Pancreas (tissue), 10 donors: Measurements from ENCODE around the gene APOBEC3C. TPM values are rescaled to one million over a fixed set of nuclear protein-coding genes. Genes with fewer than 3 reads are reported as not detected.
"Not testable (repeated sequence)": the region's sequence is repeated elsewhere in the genome, so short reads cannot be mapped to it uniquely, and the experiment has no call there.

Source experiments
- ATAC-seq, 4 donors: fragments of 200-7000 bp; cut with Tn5 transposase; one replicate each; pipeline versions ENCODE4 v1.8.0 to v1.9.1; 2020; ENCODE audit warnings: mild to moderate bottlenecking in 4 of 4, moderate library complexity in 4 of 4
- DNase-seq, 6 donors: peaks; one replicate each; pipeline ENCODE4 v3.0.0-alpha.2; 2020
- FAIRE-seq: peaks from 2 replicates; lab custom pipeline; 2012; peaks lifted over from hg19 to GRCh38; lab: Jason Lieb, UNC
- H3K27ac ChIP-seq, 4 donors: fragments of 200-600 bp; sonication (generic); 1 replicate in 3 of 4; 2 replicates in 1 of 4; pipeline versions ENCODE4 v1.5.0 to v1.8.0; 2020
- H3K27me3 ChIP-seq, 4 donors: fragments of 200-600 bp; one replicate each; pipeline ENCODE4 v1.8.0; 2021
- H3K36me3 ChIP-seq, 3 donors: fragments of 200-600 bp; sonication (generic) in 1 of 3; one replicate each; pipeline versions ENCODE4 v1.5.0 to v1.8.0; 2020 to 2021
- H3K4me1 ChIP-seq, 3 donors: fragments of 200-600 bp; one replicate each; pipeline ENCODE4 v1.8.0; 2021
- H3K4me3 ChIP-seq, 4 donors: fragments of 200-600 bp; sonication (generic) in 2 of 4; one replicate each; pipeline versions ENCODE4 v1.5.0 to v1.8.0; 2020 to 2021
- H3K9me3 ChIP-seq, 4 donors: fragments of 200-600 bp; one replicate each; pipeline ENCODE4 v1.8.0; 2021
- CTCF ChIP-seq, 4 donors: fragments of 200-600 bp; sonication (generic) in 3 of 4; IDR thresholded peaks; one replicate each; pipeline versions ENCODE4 v1.5.0 to v1.8.0; 2021; ENCODE audit warnings: antibody characterized with exemption in 4 of 4
- WGBS, 2 donors: extraction: QIAGEN DNeasy Blood & Tissue Kit; methylation state at CpG; one replicate each; pipeline ENCODE4 v1.1.7; 2013; 5-methylcytosine and 5-hydroxymethylcytosine counted together
- intact Hi-C, 3 donors: fragments of 100-400 bp; cut with DNase I; formaldehyde crosslinking; loops; one replicate each; pipeline versions ENCODE4 v1.11.1 to v1.14.2; 2022
- polyA plus RNA-seq, 2 donors: library from polyadenylated mRNA; stranded (reverse); fragments of 200-250 nt; gene quantifications; one replicate each; pipeline ENCODE4 v1.2.3, GENCODE V29; 2013
- total RNA-seq, 6 donors: library from RNA; stranded (reverse); fragmentation: NEBNext Ultra II Directional in 4 of 6; extraction: Animal tissue kit (Norgen Biotek cat#: 25700) in 4 of 6; gene quantifications; one replicate each; pipeline versions ENCODE4 v1.2.1 to v1.2.4, GENCODE V29; 2021 to 2023
- donor health status: healthy with polysubstance abuse.
- donor health status: DM: no; HTN: no; CAD: no; lungs with moderate emphysema.
- donor health status: DM: no; HTN: no; CAD: no.
- donor health status: control.
- donor health status: control.
- donor health status: Bipolar disorder and iron deficiency.
- donor health status: DM: yes; HTN: yes; CAD: no.
- donor health status: DM: no; HTN: no; CAD: no.
- donor health status: DM: no; HTN: no; CAD: no.
- donor health status: DM: yes; HTN: yes; CAD: no.

The APOBEC3C gene
- total and polyA plus RNA-seq, 8 donors, result 2.5 to 12.0 (median 5.1) TPM

GRCh38 chr22:39026509-39027150, 12.6 kb downstream of the APOBEC3C start:
- ATAC-seq, result no peak

GRCh38 chr22:39027717-39028116, 13.7 kb downstream of the APOBEC3C start:
- Histone ChIP-seq H3K27me3 (no peaks in the 10 kb centered on the region), H3K27ac (no peak overlapping the region), H3K4me3 (no peak overlapping the region), H3K36me3 (no peaks in the 10 kb centered on the region), H3K9me3 (no peaks in the 10 kb centered on the region), H3K4me1 (no peaks in the 10 kb centered on the region)
- FAIRE-seq (no peak), ATAC-seq (no peak), DNase-seq (no peak)
- TF ChIP-seq CTCF (IDR thresholded peaks at IDR 0.05), result no peak
- WGBS, 2 donors, result 72 to 78% methylated on average over 4 of the region's 4 CpGs
- intact Hi-C loops, result no loop called here

More at GRCh38 chr22:39026509-39027150, 12.6 kb downstream of the APOBEC3C start:
- Histone ChIP-seq H3K27me3 (no peaks in the 10 kb centered on the region), H3K4me1 (no peaks in the 10 kb centered on the region), H3K27ac (no peak overlapping the region), H3K36me3 (no peaks in the 10 kb centered on the region), H3K9me3 (no peaks in the 10 kb centered on the region), H3K4me3 (no peak overlapping the region)
- no peak for DNase-seq
- no peak for TF ChIP-seq CTCF (IDR thresholded peaks at IDR 0.05)
- WGBS, 2 donors, result 73 to 82% methylated on average over 12 of the region's 12 CpGs
- intact Hi-C loops, result no loop called here
- FAIRE-seq, result no peak

GRCh38 chr22:39028281-39028680, 14.2 kb downstream of the APOBEC3C start:
- Histone ChIP-seq H3K36me3 (no peaks in the 10 kb centered on the region), H3K4me1 (no peaks in the 10 kb centered on the region), H3K27me3 (no peaks in the 10 kb centered on the region), H3K9me3 (no peaks in the 10 kb centered on the region), H3K4me3 (no peak overlapping the region), H3K27ac (no peak overlapping the region)
- FAIRE-seq (no peak), DNase-seq (no peak), ATAC-seq (no peak)
- intact Hi-C loops, result no loop called here
- WGBS, 2 donors, result 90 to 95% methylated on average over 11 of the region's 11 CpGs
- no peak for TF ChIP-seq CTCF (IDR thresholded peaks at IDR 0.05)

GRCh38 chr22:39029227-39029626, 15.2 kb downstream of the APOBEC3C start:
- H3K27ac ChIP-seq, result no peak overlapping the region
- no peaks in the 10 kb centered on the region for H3K9me3 ChIP-seq
- no peak overlapping the region for H3K4me3 ChIP-seq
- no peaks in the 10 kb centered on the region for H3K4me1 ChIP-seq
- 85 to 87% methylated on average over 13 of the region's 13 CpGs for WGBS, 2 donors
- no peak for DNase-seq
- no peaks in the 10 kb centered on the region for H3K36me3 ChIP-seq
- intact Hi-C loops, result no loop called here
- H3K27me3 ChIP-seq, result no peaks in the 10 kb centered on the region
- FAIRE-seq, result no peak
- no peak for ATAC-seq
- TF ChIP-seq CTCF (IDR thresholded peaks at IDR 0.05), result no peak

GRCh38 chr22:39030705-39031104, 16.6 kb downstream of the APOBEC3C start:
- intact Hi-C loops, result no loop called here
- ATAC-seq (no peak), FAIRE-seq (no peak), DNase-seq (no peak)
- no peaks in the 10 kb centered on the region for H3K4me1 ChIP-seq
- H3K36me3 ChIP-seq, result no peaks in the 10 kb centered on the region
- TF ChIP-seq CTCF (IDR thresholded peaks at IDR 0.05), result no peak
- 93 to 94% methylated on average over 14 of the region's 14 CpGs for WGBS, 2 donors
- H3K27ac ChIP-seq, result no peak overlapping the region
- H3K4me3 ChIP-seq, result no peak overlapping the region
- no peaks in the 10 kb centered on the region for H3K9me3 ChIP-seq
- H3K27me3 ChIP-seq, result no peaks in the 10 kb centered on the region

- H3K4me3 ChIP-seq, H3K36me3 ChIP-seq, H3K4me1 ChIP-seq, FAIRE-seq, H3K27me3 ChIP-seq, ATAC-seq, H3K9me3 ChIP-seq, intact Hi-C loops, H3K27ac ChIP-seq, DNase-seq: not testable (repeated sequence)
- 71 to 72% methylated on average over 15 to 17 of the region's 18 CpGs for WGBS, 2 donors
These were observed 17.6 kb downstream of the APOBEC3C start for GRCh38 chr22:39031434-39032295.

GRCh38 chr22:39037071-39037470, 23.0 kb downstream of the APOBEC3C start:
- H3K9me3 ChIP-seq, H3K27ac ChIP-seq, ATAC-seq, H3K27me3 ChIP-seq, H3K4me1 ChIP-seq, H3K4me3 ChIP-seq, DNase-seq, intact Hi-C loops, H3K36me3 ChIP-seq, FAIRE-seq: not testable (repeated sequence)
- WGBS, 2 donors, result 50 to 56% methylated on average over 2 of the region's 2 CpGs
